ENCODE data around the gene PROP1. TPM values are rescaled to one million over a fixed set of nuclear protein-coding genes. Genes with fewer than 3 reads are reported as not detected.

The PROP1 gene
- total and polyA plus RNA-seq, 4 donors, result not detected

DNA sequence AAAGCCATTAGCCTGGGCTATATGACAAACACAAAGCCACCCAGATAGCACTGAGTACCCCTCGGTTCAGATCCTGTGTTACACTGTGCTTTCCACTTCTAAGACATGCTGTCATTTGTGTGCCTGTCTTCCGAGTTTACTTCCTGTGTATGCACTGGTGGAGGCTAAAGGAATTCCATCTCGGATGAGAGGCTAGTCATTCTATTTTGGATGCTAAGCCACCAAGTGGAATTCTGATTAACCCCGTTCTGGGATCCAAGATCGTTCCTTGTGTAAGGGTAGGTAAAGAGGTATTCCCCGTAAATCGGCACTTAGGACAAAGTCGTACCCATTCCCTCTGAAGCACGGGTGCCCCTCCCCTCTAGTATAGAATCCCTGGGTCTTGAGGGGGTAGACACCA is 8.7 kb downstream of the PROP1 start (continued):
- TF ChIP-seq ATF3 (IDR thresholded peaks at IDR 0.05), result no peak

DNA sequence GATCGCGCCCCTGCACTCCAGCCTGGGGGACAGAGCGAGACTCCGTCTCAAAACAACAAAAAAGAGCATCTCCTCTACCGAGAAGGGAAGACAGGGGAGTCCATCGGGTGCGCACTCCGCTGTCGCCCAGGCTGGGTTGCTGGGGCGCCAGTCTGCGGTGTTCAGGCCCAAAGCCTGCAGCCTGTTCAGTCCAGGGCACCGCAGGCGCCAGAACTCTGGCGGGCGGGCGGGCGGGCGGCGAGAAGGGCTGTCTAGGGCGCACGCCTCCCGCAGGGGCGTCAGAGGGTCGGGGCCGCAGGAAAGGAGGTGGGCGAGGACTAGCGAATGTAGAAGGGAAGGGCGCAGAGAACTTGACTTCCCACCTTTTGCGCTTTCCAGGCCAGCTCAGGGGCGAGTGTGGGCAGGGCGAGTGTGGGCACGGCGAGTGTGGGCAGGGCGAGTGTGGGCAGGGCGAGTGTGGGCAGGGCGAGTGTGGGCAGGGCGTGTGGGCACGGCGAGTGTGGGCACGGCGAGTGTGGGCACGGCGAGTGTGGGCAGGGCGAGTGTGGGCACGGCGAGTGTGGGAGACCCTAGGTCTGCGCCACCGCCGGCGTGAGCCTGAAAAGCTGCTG is 10.5 kb downstream of the PROP1 start:
- Histone ChIP-seq H3K9me3 (ENCODE audit: control insufficient read depth in 4 of 4, low read length in 3 of 4) (no peaks in the 10 kb centered on the region), H3K9ac (ENCODE audit: low read depth in 1 of 2, low read length in 2 of 2) (no peak overlapping the region), H3K36me3 (ENCODE audit: control insufficient read depth in 4 of 4, insufficient read depth in 3 of 4, low read depth in 1 of 4, low read length in 3 of 4) (no peaks in the 10 kb centered on the region), H3K27ac (ENCODE audit: low read depth in 1 of 2, low read length in 2 of 2) (no peak overlapping the region), H3K4me3 (ENCODE audit: low read depth in 1 of 3, low read length in 3 of 3) (peak overlapping the region in 1 of 3 donors; percentile 4), H3K27me3 (ENCODE audit: control insufficient read depth in 4 of 4, insufficient read depth in 4 of 4, low read length in 3 of 4) (peaks cover 2 to 10% (median 4%) of the 10 kb centered on the region in 4 donors), H3K4me1 (ENCODE audit: control insufficient read depth in 4 of 4, insufficient read depth in 4 of 4, low read length in 3 of 4) (peaks cover 0 to 6% (median 2%) of the 10 kb centered on the region in 4 donors)
- 17% methylated on average over 50 of the region's 50 CpGs for WGBS
- DNase-seq (ENCODE audit: low spot score), result no peak
- TF ChIP-seq, protein P1, sequence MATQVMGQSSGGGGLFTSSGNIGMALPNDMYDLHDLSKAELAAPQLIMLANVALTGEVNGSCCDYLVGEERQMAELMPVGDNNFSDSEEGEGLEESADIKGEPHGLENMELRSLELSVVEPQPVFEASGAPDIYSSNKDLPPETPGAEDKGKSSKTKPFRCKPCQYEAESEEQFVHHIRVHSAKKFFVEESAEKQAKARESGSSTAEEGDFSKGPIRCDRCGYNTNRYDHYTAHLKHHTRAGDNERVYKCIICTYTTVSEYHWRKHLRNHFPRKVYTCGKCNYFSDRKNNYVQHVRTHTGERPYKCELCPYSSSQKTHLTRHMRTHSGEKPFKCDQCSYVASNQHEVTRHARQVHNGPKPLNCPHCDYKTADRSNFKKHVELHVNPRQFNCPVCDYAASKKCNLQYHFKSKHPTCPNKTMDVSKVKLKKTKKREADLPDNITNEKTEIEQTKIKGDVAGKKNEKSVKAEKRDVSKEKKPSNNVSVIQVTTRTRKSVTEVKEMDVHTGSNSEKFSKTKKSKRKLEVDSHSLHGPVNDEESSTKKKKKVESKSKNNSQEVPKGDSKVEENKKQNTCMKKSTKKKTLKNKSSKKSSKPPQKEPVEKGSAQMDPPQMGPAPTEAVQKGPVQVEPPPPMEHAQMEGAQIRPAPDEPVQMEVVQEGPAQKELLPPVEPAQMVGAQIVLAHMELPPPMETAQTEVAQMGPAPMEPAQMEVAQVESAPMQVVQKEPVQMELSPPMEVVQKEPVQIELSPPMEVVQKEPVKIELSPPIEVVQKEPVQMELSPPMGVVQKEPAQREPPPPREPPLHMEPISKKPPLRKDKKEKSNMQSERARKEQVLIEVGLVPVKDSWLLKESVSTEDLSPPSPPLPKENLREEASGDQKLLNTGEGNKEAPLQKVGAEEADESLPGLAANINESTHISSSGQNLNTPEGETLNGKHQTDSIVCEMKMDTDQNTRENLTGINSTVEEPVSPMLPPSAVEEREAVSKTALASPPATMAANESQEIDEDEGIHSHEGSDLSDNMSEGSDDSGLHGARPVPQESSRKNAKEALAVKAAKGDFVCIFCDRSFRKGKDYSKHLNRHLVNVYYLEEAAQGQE (IDR thresholded peaks at IDR 0.05), result no peak
- TF ChIP-seq ZBTB33 (IDR thresholded peaks at IDR 0.05) (no peak), CTCF (IDR thresholded peaks at IDR 0.05; ENCODE audit: low read depth, low read length, missing input control) (no peak), HNF4A (conservative IDR thresholded peaks at IDR 0.05) (no peak), TAF1 (conservative IDR thresholded peaks at IDR 0.05) (no peak), FOXA2 (IDR thresholded peaks at IDR 0.05) (no peak), EGR1 (IDR thresholded peaks at IDR 0.05; ENCODE audit: low read depth in 2 of 2) (no peak)

DNA sequence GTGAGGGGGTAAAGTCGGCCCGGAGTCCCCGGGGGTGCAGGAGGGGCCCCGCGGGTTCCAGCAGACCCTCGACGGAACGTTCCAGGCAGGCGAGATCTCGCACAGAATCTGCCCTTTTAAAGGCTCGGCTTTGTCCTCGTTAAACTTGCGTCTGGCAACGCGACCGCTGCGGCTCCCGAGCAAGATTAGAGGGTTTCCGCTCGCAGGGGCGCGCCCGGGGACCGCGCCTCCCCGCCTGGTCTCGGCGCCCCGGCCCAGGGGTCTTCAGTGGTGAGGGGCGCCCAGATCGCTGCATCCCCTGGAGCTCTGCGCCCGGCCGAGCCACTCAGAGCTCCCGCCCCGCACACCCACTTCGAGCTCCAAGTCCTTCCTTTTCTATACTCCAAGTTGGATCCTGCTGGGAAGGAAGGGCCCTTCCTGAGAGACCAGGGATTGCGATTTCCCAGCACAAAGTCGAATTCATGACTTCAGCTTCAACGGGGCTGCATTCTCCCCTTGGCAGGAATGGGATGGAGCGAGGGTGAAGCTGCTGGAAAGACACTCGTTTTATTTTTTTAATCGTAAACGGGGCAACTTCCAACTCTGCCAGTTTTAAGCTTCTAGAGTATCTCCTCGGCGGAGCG is 11.3 kb downstream of the PROP1 start:
- DNase-seq (ENCODE audit: low spot score), result no peak
- Histone ChIP-seq H3K4me3 (ENCODE audit: low read depth in 1 of 3, low read length in 3 of 3) (no peak overlapping the region), H3K27ac (ENCODE audit: low read depth in 1 of 2, low read length in 2 of 2) (no peak overlapping the region), H3K9ac (ENCODE audit: low read depth in 1 of 2, low read length in 2 of 2) (no peak overlapping the region), H3K4me1 (ENCODE audit: control insufficient read depth in 4 of 4, insufficient read depth in 4 of 4, low read length in 3 of 4) (peaks cover 0 to 6% (median 2%) of the 10 kb centered on the region in 4 donors), H3K27me3 (ENCODE audit: control insufficient read depth in 4 of 4, insufficient read depth in 4 of 4, low read length in 3 of 4) (peaks cover 2 to 10% (median 4%) of the 10 kb centered on the region in 4 donors), H3K9me3 (ENCODE audit: control insufficient read depth in 4 of 4, low read length in 3 of 4) (peaks cover 0 to 3% (median 0%) of the 10 kb centered on the region in 4 donors), H3K36me3 (ENCODE audit: control insufficient read depth in 4 of 4, insufficient read depth in 3 of 4, low read depth in 1 of 4, low read length in 3 of 4) (no peaks in the 10 kb centered on the region)
- TF ChIP-seq RXRA (IDR thresholded peaks at IDR 0.05) (no peak), GABPA (IDR thresholded peaks at IDR 0.05 in 1 of 2, conservative IDR thresholded peaks at IDR 0.05 in 1 of 2) (no peak), CTCF (IDR thresholded peaks at IDR 0.05; ENCODE audit: low read depth, low read length, missing input control) (no peak)
- 5% methylated on average over 47 of the region's 47 CpGs for WGBS
